ENCODE results near the gene GPR160.
A peak's percentile ranks its signal among the peaks of the same experiment; 100 is the strongest.
"Not testable (repeated sequence)": the region's sequence is repeated elsewhere in the genome, so short reads cannot be mapped to it uniquely, and the experiment has no call there.

The GPR160 gene, protein sequence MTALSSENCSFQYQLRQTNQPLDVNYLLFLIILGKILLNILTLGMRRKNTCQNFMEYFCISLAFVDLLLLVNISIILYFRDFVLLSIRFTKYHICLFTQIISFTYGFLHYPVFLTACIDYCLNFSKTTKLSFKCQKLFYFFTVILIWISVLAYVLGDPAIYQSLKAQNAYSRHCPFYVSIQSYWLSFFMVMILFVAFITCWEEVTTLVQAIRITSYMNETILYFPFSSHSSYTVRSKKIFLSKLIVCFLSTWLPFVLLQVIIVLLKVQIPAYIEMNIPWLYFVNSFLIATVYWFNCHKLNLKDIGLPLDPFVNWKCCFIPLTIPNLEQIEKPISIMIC

GRCh38 chr3:170037463-170038433, at the start of gene GPR160:
TSS of gene GPR160 (plus strand) at chr3:170037995. CDS start at chr3:170083973, 45,978 bp downstream.
- peak; percentile 54 for DNase-seq (ENCODE audit: low read depth, low spot score)

DNA sequence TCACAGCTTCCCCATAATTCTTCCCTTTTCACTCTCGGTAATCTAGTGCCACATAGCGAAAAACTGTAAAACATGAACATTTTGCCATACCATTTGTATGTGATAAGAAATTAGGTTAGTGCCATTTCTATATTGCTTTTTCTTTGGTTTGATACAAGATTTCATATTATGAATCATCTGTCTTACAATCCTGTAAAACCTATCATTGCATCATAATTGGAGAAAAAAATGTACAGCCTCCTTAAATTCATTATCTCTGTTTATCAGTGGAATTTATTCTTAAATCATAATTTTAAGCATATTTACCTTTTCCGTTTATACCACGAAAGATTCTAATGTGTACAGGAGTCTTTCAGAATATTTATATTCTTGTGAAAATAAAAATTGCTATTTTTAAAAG, 47.4 kb upstream of the GPR160 start:
- DNase-seq (ENCODE audit: low read depth, low spot score) = no peak

- no peak for DNase-seq (ENCODE audit: low read depth, low spot score)
Observed at GRCh38 chr3:169992156-169992555, 45.6 kb upstream of the GPR160 start.

DNA sequence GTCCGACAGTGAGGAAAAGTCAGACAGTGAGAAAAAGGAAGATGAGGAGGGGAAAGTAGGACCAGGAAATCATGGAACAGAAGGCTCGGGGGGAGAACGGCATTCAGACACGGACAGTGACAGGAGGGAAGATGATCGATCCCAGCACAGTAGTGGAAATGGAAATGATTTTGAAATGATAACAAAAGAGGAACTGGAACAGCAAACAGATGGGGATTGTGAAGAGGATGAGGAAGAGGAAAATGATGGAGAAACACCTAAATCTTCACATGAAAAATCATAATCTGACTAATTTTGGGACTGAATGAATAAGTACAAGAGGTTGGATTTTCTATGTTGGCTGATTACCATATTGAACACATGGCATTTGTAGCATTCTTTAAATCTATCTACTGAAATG, 45.0 kb upstream of the GPR160 start:
- DNase-seq (ENCODE audit: low read depth, low spot score) = no peak

- DNase-seq (ENCODE audit: low read depth, low spot score) = no peak
Observed at GRCh38 chr3:169993761-169994160, 44.0 kb upstream of the GPR160 start.

DNA sequence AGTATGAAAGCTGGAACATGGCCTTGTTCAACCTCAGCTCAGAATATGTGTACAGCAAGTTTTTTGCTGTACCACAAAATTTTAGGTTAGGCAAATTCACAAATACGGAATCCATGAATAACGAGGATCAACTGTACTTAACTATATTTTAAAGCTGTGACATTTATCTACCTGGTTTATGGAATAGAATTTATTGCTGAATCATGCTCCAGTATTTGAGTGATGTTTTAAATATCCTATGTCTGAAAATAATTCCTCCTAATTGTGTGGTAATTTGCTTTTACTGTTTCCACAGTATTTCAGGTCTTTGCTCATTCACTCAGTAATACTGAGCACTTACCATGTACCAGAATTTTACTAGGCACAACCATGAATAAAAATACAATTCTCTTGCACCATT, 41.7 kb upstream of the GPR160 start:
- DNase-seq (ENCODE audit: low read depth, low spot score) = no peak

DNA sequence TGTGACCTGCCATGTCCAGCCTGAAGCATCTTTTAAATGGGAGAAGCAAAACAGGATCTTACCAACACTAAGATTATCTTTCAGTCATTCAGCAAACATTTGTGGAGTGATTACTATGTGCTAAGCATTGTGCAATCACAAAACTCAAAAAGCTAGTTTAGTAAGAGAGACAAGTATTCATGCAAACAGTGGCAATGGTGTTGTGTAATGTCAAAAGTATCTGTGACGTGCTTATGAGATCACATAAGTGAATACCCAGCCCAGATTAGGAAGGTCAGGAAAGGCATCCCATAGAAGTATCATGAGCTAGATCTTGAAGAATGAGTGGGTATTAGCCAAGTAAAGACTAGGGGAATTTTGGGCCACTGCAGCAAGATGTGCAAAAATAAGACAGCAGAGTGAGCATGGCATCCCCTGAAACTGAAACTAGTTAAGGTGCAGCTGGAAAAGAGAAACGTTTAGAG, 39.1 kb upstream of the GPR160 start:
- no peak for DNase-seq (ENCODE audit: low read depth, low spot score)

DNA sequence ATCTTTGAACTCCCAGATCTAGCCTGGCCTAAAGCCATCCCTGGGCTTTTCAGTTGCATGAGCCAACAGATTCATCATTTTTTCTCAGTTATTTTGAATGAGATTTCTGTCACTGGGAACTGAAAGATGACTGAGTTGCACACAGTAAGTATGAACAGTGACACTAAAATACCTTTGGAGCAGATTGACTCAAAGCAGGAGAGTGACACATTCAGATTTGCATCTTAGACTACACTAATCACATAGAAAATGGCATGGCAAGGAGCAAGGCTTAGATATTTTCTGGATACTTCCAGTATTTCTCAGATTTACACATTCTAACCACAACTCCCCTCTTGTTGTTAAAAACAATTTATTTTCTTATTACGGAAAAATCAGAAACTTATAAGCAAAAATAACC, 38.4 kb upstream of the GPR160 start:
- no peak for DNase-seq (ENCODE audit: low read depth, low spot score)

GRCh38 chr3:170000051-170000450, 37.7 kb upstream of the GPR160 start:
- no peak for DNase-seq (ENCODE audit: low read depth, low spot score)

DNA sequence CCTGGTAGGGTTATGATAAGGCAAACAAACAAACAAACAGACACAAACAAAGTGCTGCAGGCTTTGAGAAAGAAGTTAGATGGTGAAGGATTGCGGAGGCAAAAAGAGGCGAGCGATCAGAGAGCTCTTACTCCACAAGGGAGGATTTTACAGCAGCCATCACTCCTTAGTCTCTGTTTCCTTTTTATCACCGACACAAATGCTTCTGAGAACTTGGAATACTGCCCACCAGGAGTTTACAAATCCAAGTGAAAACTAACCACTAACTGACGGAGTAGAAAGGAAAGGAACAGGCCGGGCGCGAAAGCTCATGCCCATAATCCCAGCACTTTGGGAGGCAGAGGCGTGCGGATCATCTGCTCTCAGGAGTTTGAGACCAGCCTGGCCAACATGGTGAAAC, 35.6 kb upstream of the GPR160 start:
- no peak for DNase-seq (ENCODE audit: low read depth, low spot score)

DNA sequence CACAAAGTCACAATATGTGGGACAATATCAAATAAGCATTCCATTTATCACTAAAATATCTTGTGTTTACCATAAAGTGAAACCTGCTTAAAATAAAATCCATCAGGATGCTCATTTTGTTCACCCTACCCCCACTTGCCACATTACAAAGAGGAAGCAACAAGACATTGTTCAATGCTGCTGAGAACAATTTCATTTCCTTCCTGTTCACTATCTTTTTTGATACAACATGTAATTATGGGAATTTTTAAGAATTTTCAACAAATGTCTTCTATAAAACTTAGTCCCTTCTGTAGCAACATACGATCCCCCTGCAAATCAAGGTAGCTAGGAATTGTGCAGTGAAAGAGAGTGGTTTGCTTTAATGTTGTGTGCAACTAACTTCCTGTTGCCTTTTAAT, 34.9 kb upstream of the GPR160 start:
- DNase-seq (ENCODE audit: low read depth, low spot score) = no peak

GRCh38 chr3:170003881-170004356, 33.9 kb upstream of the GPR160 start:
- DNase-seq (ENCODE audit: low read depth, low spot score) = no peak

GRCh38 chr3:170007031-170007663, 30.6 kb upstream of the GPR160 start:
- no peak for DNase-seq (ENCODE audit: low read depth, low spot score)

- DNase-seq (ENCODE audit: low read depth, low spot score) = no peak
Observed at GRCh38 chr3:170010498-170010897, 27.3 kb upstream of the GPR160 start.

DNA sequence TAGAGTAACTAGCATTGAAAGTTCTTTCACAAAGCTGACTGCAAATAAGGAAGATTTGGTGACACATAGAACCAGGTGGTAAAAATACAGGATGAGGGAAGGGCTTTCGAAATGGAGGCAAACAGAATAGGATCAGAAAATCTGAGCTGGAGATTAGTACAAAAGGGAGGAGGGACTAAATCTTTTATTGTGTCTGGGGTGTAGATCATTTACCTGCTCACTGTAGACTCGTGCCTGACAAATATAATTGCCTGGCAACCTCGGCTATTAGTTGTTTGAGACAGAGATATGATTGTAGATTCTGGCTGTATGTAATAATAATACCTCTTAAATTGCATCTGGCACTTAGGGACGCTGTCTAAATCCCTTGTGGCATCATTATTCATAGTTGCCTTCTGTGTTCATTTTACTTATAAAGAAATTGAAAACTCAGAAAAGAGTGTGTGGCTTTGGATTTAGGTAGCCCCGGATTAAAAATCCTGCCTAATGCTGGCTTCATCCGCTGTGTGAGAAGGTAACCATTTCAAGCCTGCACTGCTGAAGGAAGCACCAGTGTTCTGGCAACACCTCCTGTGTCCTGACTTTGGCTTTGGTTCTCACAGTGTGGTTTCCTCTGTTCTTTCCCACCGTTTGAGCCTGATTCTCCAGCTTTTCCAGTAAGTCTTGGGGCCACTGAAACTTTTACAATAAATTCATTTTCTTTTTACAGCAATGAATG, 25.0 kb upstream of the GPR160 start:
- no peak for DNase-seq (ENCODE audit: low read depth, low spot score)

- no peak for DNase-seq (ENCODE audit: low read depth, low spot score)
Observed at GRCh38 chr3:170016057-170016456, 21.7 kb upstream of the GPR160 start.

DNA sequence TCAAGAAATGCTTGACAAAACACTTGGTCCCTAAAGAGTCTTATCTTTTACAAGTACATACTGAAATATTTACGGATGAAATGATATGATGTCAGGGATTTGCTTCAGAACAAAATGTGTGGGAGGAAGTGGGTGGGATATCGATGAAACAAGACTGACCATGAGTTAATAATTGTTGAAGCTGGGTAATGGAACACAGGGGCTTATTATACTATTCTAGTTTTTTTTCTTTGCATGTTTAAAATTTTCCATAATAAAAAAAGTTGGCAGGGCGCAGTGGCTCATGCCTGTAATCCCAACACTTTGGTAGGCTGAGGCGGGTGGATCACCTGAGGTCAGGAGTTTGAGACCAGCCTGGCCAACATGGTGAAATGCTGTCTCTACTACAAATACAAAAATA, 18.5 kb upstream of the GPR160 start:
- not testable (repeated sequence) for DNase-seq (ENCODE audit: low read depth, low spot score)

- DNase-seq (ENCODE audit: low read depth, low spot score) = no peak
Observed at GRCh38 chr3:170021083-170021482, 16.7 kb upstream of the GPR160 start.

DNA sequence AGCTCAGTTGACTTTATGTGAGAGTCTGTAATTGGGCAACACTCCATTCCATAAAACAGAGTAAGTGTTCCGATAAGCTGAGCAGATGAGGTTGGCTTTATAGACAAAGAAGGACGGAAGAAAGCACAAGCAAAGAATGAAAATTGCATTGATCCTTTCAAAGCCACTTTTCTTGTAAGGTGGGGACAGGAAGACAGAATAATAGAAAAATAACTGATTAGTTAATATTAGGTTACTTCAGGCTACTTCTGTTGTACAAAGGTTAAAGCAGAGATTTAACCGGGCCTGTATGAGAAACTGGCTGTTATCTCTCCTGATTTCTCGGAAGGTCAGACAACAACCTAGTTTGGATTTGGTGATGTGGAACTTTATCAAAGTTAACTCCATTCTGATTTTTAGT, 15.5 kb upstream of the GPR160 start:
- no peak for DNase-seq (ENCODE audit: low read depth, low spot score)

DNA sequence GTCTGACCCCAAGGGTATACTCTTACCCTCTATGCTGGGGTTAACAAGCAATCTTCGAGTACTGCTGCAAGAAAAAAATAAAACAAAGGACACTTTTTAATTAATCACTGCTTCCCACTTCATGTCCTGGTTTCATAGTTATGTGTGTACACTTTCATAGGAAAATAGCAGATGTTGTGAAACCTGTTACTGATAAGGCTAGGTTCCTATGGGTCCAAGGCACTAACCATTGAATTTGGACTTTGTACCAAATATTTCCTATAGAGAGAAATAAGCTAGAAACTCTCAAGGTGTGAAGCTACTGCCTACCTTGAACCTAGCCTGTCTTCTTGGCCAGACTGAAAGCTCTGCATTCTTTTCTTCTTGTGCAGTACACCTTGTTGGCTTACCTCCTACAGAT, 14.6 kb upstream of the GPR160 start:
- no peak for DNase-seq (ENCODE audit: low read depth, low spot score)

DNA sequence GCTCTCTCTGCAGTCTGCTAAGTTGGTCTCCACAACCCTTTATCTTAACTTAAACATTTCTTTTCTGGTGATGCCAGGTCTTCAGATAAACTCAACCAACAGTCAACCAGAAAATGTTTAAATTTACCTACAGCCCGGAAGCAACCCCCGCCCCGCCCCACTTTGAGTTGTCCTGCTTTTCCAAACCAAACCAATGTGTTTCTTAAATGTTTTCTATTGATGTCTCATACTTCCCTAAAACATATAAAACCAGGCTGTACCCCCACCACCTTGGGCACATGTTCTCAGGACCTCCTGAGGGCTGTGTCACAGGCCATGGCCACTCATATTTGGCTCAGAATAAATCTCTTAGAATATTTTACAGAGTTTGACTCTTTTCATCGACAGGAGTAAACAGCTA, 13.2 kb upstream of the GPR160 start:
- DNase-seq (ENCODE audit: low read depth, low spot score) = no peak
